Parathyroid adenoma (tissue), 2 donors: ENCODE measurements around the gene ARHGEF40.

Experiments
- H2AFZ ChIP-seq: fragments of 300-600 bp; sonication (generic); one replicate; pipeline ENCODE4 v1.7.0; 2017; ENCODE audit warnings: antibody characterized with exemption, mild to moderate bottlenecking
- H3K27ac ChIP-seq: fragments of 300-600 bp; sonication (generic); one replicate; pipeline ENCODE4 v1.7.0; 2017
- H3K27me3 ChIP-seq: fragments of 300-600 bp; sonication (generic); one replicate; pipeline ENCODE4 v1.7.0; 2017; ENCODE audit warnings: low read length; ENCODE audit not compliant: control insufficient read depth, insufficient read depth
- H3K36me3 ChIP-seq: fragments of 300-600 bp; sonication (generic); one replicate; pipeline ENCODE4 v1.7.0; 2017; ENCODE audit warnings: low read length; ENCODE audit not compliant: control insufficient read depth, insufficient read depth
- H3K4me1 ChIP-seq: fragments of 300-600 bp; sonication (generic); one replicate; pipeline ENCODE4 v1.7.0; 2017; ENCODE audit warnings: control low read depth
- H3K4me2 ChIP-seq: fragments of 300-600 bp; sonication (generic); one replicate; pipeline ENCODE4 v1.7.0; 2017; ENCODE audit warnings: low read length
- H3K4me3 ChIP-seq: fragments of 300-600 bp; sonication (generic); one replicate; pipeline ENCODE4 v1.7.0; 2017; ENCODE audit warnings: low read depth, low read length
- H3K79me2 ChIP-seq: fragments of 300-600 bp; sonication (generic); one replicate; pipeline ENCODE4 v1.7.0; 2017; ENCODE audit warnings: control low read depth
- H3K9ac ChIP-seq: fragments of 300-600 bp; sonication (generic); one replicate; pipeline ENCODE4 v1.7.0; 2017; ENCODE audit warnings: mild to moderate bottlenecking
- H3K9me3 ChIP-seq: fragments of 300-600 bp; sonication (generic); one replicate; pipeline ENCODE4 v1.7.0; 2017; ENCODE audit warnings: low read length; ENCODE audit not compliant: control insufficient read depth
- CTCF ChIP-seq: fragments of 300-600 bp; sonication (generic); IDR thresholded peaks from one replicate; pipeline ENCODE4 v1.7.0; 2017; ENCODE audit warnings: antibody characterized with exemption, mild to moderate bottlenecking
- donor health status: primary hyperparathyroidism.

ARHGEF40 gene

GRCh38 chr14:21068521-21069387 is 1.4 kb upstream of the ARHGEF40 start:
- no peaks in the 10 kb centered on the region for H3K9me3 ChIP-seq
- H3K9ac ChIP-seq: no peak overlapping the region
- peaks cover 25% of the 10 kb centered on the region for H3K4me1 ChIP-seq
- H3K27ac ChIP-seq: peak overlapping the region; percentile 61
- peaks cover 2% of the 10 kb centered on the region for H3K79me2 ChIP-seq
- H2AFZ ChIP-seq: peak overlapping the region; percentile 94
- peak; percentile 79 for TF ChIP-seq CTCF
- H3K27me3 ChIP-seq: no peaks in the 10 kb centered on the region
- H3K4me2 ChIP-seq: peak overlapping the region; percentile 96
- H3K36me3 ChIP-seq: no peaks in the 10 kb centered on the region
- peak overlapping the region; percentile 4 for H3K4me3 ChIP-seq

- peak overlapping the region; percentile 94 for H2AFZ ChIP-seq
These were observed 569 bp upstream of the ARHGEF40 start for GRCh38 chr14:21069388-21070082.

GRCh38 chr14:21070610-21071224 is 613 bp downstream of the ARHGEF40 start:
- Histone ChIP-seq H3K27ac (peak overlapping the region; percentile 75), H3K36me3 (no peaks in the 10 kb centered on the region), H3K9me3 (no peaks in the 10 kb centered on the region), H3K9ac (no peak overlapping the region), H2AFZ (peak overlapping the region; percentile 69), H3K4me1 (peaks cover 26% of the 10 kb centered on the region), H3K4me2 (peak overlapping the region; percentile 96), H3K27me3 (no peaks in the 10 kb centered on the region), H3K4me3 (peak overlapping the region; percentile 94), H3K79me2 (peaks cover 6% of the 10 kb centered on the region)
- peak; percentile 9 for TF ChIP-seq CTCF

More at GRCh38 chr14:21069388-21070082, 569 bp upstream of the ARHGEF40 start:
- H3K79me2 ChIP-seq: peaks cover 4% of the 10 kb centered on the region
- H3K4me2 ChIP-seq: peak overlapping the region; percentile 96
- H3K9me3 ChIP-seq: no peaks in the 10 kb centered on the region
- no peak for TF ChIP-seq CTCF
- peak overlapping the region; percentile 61 for H3K27ac ChIP-seq
- no peaks in the 10 kb centered on the region for H3K27me3 ChIP-seq
- no peak overlapping the region for H3K9ac ChIP-seq
- H3K4me3 ChIP-seq: peak overlapping the region; percentile 50
- peaks cover 25% of the 10 kb centered on the region for H3K4me1 ChIP-seq
- no peaks in the 10 kb centered on the region for H3K36me3 ChIP-seq

- Histone ChIP-seq H2AFZ (peak overlapping the region; percentile 69), H3K4me1 (peaks cover 27% of the 10 kb centered on the region), H3K4me3 (peak overlapping the region; percentile 94), H3K36me3 (no peaks in the 10 kb centered on the region), H3K9me3 (no peaks in the 10 kb centered on the region), H3K79me2 (peaks cover 9% of the 10 kb centered on the region), H3K9ac (no peak overlapping the region), H3K4me2 (peak overlapping the region; percentile 96), H3K27ac (peak overlapping the region; percentile 75), H3K27me3 (no peaks in the 10 kb centered on the region)
- TF ChIP-seq CTCF: no peak
These were observed 1.3 kb downstream of the ARHGEF40 start for GRCh38 chr14:21071225-21072030.
